Heart left ventricle (tissue), 13 donors: ENCODE data around the gene SPNS3.

Experiments
- POLR2A ChIP-seq, 2 donors: fragments of 450-650 bp; IDR thresholded peaks; one replicate each; pipeline ENCODE4 v1.6.1; 2017; ENCODE audit warnings: antibody characterized with exemption in 2 of 2, mild to moderate bottlenecking in 2 of 2, moderate library complexity in 2 of 2
- TF ChIP-seq, protein P1 (sequence below), 12 donors: fragments of 200-600 bp; sonication (generic) in 4 of 12; IDR thresholded peaks; one replicate each; pipeline versions ENCODE4 v1.5.0 to v1.8.0; 2018 to 2022; ENCODE audit warnings: antibody characterized with exemption in 12 of 12, mild to moderate bottlenecking in 5 of 12
- donor health status: ischemic (EF 13 %, LVEDD 7.1; RV severe dilation, severe dysfunction).
- donor health status: DM: no; HTN: yes; CAD: no.
- donor health status: DM: no; HTN: no; CAD: no.
- donor health status: ischemic (EF 25% LVEDD 6.9; RV normal size, moderate dysfunction).
- donor health status: ischemic (EF 25% LVEDD 5.7; RV mildly dilated, moderate dysfunction).
- donor health status: ischemic (EF 35%, LVEDD 5.7; RV mildly dilated, moderate dysfunction).
- donor health status: nonischemic (EF 11% LVEDD 7.7; RV severe dilation, severe dysfunction).
- donor health status: DM: yes; HTN: yes; CAD: no.
- donor health status: PGD.
- donor health status: ischemic (EF 29% LVEDD 5.4; RV normal size, mild dysfunction).
- donor health status: nonischemic (EF 23%, LVEDD 6.1; RV moderate dilation, normal function).

DNA sequence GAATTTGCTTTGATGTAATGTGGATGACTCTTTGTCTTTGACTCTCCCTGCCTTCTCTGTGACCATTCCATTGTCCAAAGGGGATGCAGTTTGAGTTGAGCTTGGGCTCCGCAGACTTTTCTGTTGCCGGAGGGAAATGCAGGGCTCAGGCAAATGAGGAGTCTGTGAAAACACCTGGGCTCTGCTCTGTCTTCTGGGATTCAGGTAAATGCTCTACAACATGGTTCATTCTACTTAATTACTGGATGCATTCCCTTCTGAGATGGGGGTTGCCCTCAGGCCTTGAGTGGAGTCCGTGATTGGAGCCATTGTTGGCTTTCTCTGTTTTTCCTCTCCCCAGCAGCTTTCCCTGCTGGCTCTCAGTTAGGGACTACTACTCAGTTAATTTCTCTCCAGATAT lies 38.5 kb downstream of the SPNS3 start:
- TF ChIP-seq, protein P1, sequence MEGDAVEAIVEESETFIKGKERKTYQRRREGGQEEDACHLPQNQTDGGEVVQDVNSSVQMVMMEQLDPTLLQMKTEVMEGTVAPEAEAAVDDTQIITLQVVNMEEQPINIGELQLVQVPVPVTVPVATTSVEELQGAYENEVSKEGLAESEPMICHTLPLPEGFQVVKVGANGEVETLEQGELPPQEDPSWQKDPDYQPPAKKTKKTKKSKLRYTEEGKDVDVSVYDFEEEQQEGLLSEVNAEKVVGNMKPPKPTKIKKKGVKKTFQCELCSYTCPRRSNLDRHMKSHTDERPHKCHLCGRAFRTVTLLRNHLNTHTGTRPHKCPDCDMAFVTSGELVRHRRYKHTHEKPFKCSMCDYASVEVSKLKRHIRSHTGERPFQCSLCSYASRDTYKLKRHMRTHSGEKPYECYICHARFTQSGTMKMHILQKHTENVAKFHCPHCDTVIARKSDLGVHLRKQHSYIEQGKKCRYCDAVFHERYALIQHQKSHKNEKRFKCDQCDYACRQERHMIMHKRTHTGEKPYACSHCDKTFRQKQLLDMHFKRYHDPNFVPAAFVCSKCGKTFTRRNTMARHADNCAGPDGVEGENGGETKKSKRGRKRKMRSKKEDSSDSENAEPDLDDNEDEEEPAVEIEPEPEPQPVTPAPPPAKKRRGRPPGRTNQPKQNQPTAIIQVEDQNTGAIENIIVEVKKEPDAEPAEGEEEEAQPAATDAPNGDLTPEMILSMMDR (IDR thresholded peaks at IDR 0.05) = no peak
- no peak for TF ChIP-seq POLR2A (IDR thresholded peaks at IDR 0.05)
